ENCODE measurements around the gene DECR2.

DNA sequence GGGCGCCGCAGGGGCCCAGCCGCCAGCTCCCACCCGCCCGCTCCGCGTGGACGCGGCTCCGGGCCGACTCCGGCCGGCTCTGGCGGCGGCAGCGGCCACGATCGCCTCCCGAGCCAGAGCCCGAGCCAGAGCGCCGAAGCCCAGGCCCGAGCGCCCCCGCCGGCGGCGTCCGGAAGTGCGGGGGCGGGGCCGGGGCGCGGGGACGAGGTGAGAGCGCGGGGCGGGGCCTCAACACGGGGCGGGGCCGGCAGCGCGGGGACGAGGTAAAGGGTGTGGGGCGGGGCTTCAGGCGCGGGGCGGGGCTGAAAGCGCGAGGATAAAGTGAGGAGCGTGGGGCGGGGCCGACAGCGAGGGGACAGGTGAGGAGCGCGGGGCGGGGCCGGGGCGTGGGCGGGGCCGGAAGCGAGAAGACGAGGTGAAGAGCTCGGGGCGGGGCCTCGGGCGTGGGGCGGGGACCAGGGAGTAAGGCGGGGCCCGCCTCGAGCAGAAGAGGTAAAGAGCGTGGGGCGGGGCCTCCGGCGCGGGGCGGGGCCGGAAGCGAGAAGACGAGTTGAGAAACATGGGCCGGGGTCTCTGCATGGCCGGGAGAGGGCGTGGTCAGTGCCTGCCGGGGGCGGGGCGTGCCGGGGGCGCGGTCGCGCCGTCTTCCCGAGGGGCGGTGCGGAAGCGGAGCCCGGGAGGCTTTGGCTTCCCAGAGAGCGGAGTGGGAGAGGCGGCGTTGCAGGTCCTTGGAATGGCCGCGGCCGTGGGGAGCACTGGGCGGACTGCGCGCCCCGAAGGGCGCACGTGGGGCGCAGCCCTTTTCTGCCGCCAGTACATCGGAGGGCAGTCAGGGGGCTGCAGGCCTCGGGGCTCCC lies 48.9 kb upstream of the DECR2 start, which contains the start of gene AXIN1:
- TF ChIP-seq, protein P1, sequence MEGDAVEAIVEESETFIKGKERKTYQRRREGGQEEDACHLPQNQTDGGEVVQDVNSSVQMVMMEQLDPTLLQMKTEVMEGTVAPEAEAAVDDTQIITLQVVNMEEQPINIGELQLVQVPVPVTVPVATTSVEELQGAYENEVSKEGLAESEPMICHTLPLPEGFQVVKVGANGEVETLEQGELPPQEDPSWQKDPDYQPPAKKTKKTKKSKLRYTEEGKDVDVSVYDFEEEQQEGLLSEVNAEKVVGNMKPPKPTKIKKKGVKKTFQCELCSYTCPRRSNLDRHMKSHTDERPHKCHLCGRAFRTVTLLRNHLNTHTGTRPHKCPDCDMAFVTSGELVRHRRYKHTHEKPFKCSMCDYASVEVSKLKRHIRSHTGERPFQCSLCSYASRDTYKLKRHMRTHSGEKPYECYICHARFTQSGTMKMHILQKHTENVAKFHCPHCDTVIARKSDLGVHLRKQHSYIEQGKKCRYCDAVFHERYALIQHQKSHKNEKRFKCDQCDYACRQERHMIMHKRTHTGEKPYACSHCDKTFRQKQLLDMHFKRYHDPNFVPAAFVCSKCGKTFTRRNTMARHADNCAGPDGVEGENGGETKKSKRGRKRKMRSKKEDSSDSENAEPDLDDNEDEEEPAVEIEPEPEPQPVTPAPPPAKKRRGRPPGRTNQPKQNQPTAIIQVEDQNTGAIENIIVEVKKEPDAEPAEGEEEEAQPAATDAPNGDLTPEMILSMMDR (IDR thresholded peaks at IDR 0.05): peak in 5 of 6 experiments; percentile 45 to 68 (median 50)
- TF ChIP-seq POLR2A (IDR thresholded peaks at IDR 0.05): peak in 3 of 4 donors; percentile 79 to 95 (median 92)
